A673 (cell line): ENCODE measurements around the gene LARP4.

Experiments
- EZH2 ChIP-seq: fragments of 200-600 bp; sonication (generic); IDR thresholded peaks from 2 replicates; pipeline ENCODE4 v1.6.1; 2017; ENCODE audit warnings: borderline replicate concordance, low read depth, mild to moderate bottlenecking, mixed read lengths, antibody characterized with exemption, low read length; ENCODE audit not compliant: poor library complexity, severe bottlenecking
- TF ChIP-seq, protein P1 (sequence below): fragments of 300-800, 200-600 bp; sonication (generic); conservative IDR thresholded peaks from 2 replicates; pipeline ENCODE4 v1.5.1; 2017; ENCODE audit warnings: low read depth, mild to moderate bottlenecking, antibody characterized with exemption, low read length, moderate library complexity, mixed read lengths

- TF ChIP-seq, protein P1, sequence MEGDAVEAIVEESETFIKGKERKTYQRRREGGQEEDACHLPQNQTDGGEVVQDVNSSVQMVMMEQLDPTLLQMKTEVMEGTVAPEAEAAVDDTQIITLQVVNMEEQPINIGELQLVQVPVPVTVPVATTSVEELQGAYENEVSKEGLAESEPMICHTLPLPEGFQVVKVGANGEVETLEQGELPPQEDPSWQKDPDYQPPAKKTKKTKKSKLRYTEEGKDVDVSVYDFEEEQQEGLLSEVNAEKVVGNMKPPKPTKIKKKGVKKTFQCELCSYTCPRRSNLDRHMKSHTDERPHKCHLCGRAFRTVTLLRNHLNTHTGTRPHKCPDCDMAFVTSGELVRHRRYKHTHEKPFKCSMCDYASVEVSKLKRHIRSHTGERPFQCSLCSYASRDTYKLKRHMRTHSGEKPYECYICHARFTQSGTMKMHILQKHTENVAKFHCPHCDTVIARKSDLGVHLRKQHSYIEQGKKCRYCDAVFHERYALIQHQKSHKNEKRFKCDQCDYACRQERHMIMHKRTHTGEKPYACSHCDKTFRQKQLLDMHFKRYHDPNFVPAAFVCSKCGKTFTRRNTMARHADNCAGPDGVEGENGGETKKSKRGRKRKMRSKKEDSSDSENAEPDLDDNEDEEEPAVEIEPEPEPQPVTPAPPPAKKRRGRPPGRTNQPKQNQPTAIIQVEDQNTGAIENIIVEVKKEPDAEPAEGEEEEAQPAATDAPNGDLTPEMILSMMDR = peak; percentile 84
- no peak for TF ChIP-seq EZH2
These were observed 104.4 kb downstream of the LARP4 start, which contains the start of gene DIP2B for GRCh38 chr12:50504798-50505674.
